Activated CD8-positive, alpha-beta T cell treated with anti-CD3 and anti-CD28 coated beads for 36 hours (primary cell): ENCODE measurements around the gene ACBD5. TPM values are rescaled to one million over a fixed set of nuclear protein-coding genes. Genes with fewer than 3 reads are reported as not detected.
"Not testable (repeated sequence)": the region's sequence is repeated elsewhere in the genome, so short reads cannot be mapped to it uniquely, and the experiment has no call there.

Experiments used
- ATAC-seq: fragments of 200-7000 bp; cut with Tn5 transposase; one replicate; pipeline ENCODE4 v1.10.0; 2021; ENCODE audit warnings: mild to moderate bottlenecking, moderate library complexity
- CTCF ChIA-PET: fragments of 350-600 bp; sonication (Branson Sonifier 250); formaldehyde crosslinking; loops from one replicate; lab custom pipeline; 2021; ENCODE audit warnings: antibody characterized with exemption; lab: Charles Lee
- POLR2A ChIA-PET: fragments of 350-600 bp; sonication (Branson Sonifier 250); formaldehyde crosslinking; loops from one replicate; lab custom pipeline; 2021; ENCODE audit warnings: antibody characterized with exemption; lab: Charles Lee
- DNase-seq: peaks from one replicate; pipeline ENCODE4 v3.0.0-alpha.2; 2020
- H3K27ac Mint-ChIP-seq: one replicate; pipeline ENCODE4 v1.8.0; 2021; ENCODE audit warnings: mild to moderate bottlenecking, mixed read lengths
- H3K27me3 Mint-ChIP-seq: one replicate; pipeline ENCODE4 v1.8.0; 2021; ENCODE audit warnings: mixed read lengths
- H3K36me3 Mint-ChIP-seq: one replicate; pipeline ENCODE4 v1.8.0; 2021; ENCODE audit warnings: low read depth, mixed read lengths
- H3K4me1 Mint-ChIP-seq: one replicate; pipeline ENCODE4 v1.8.0; 2021; ENCODE audit warnings: low read depth, mixed read lengths
- H3K4me3 Mint-ChIP-seq: one replicate; pipeline ENCODE4 v1.8.0; 2021; ENCODE audit warnings: mild to moderate bottlenecking, moderate library complexity, mixed read lengths
- H3K9me3 Mint-ChIP-seq: one replicate; pipeline ENCODE4 v1.8.0; 2021; ENCODE audit warnings: mixed read lengths
- intact Hi-C: fragments of 100-400 bp; cut with micrococcal nuclease; formaldehyde crosslinking; loops from one replicate; pipeline ENCODE4 v1.10.0; 2022
- total RNA-seq, 2 experiments: library from RNA; stranded (reverse); gene quantifications; one replicate each; pipeline ENCODE4 v1.2.3, GENCODE V29; 2021
- TF ChIP-seq, protein P1 (sequence below): fragments of 200-600 bp; IDR thresholded peaks from one replicate; pipeline ENCODE4 v1.8.0; 2022; ENCODE audit warnings: antibody characterized with exemption, mild to moderate bottlenecking

ACBD5 gene, protein sequence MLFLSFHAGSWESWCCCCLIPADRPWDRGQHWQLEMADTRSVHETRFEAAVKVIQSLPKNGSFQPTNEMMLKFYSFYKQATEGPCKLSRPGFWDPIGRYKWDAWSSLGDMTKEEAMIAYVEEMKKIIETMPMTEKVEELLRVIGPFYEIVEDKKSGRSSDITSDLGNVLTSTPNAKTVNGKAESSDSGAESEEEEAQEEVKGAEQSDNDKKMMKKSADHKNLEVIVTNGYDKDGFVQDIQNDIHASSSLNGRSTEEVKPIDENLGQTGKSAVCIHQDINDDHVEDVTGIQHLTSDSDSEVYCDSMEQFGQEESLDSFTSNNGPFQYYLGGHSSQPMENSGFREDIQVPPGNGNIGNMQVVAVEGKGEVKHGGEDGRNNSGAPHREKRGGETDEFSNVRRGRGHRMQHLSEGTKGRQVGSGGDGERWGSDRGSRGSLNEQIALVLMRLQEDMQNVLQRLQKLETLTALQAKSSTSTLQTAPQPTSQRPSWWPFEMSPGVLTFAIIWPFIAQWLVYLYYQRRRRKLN
- 10 to 100 TPM; 17.0 to 19.0 TPM for total RNA-seq

DNA sequence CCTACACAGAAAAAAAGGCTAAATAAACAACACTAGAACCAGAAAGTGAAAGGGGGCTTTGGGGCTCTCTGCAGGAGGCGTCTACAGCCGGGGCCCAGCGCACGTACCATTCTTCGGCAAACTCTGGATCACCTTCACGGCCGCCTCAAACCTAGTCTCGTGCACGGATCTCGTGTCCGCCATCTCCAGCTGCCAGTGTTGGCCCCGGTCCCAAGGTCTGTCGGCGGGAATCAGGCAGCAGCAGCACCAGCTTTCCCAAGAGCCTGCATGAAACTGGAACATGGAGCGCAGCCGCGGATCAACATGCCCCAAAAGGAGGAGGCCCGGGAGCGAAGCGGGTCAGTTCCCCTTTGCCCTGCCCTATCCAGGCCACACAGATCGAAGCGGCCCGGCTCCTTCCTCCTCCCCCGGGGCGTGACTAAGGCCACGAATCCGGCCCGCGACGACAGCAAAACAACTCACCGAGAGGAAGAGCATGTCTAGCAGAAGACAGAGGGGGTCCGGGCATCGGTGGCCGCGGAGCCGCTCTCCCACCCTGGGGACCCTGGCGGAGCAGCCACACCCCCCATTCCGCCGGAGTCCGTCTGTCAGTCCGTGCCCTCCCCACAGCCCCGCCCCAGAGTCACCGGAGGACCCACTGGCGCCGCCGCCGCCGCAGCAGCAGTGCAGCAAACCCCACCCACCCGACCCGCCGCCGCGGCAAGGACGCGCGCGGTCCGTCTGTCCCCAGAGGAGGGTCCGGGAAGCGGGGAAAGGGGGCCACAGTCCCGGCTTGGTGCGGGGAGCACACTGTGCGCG, at the start of gene ACBD5:
Gene ACBD5, minus strand, starts transcription at position 586 of the 798 bp plus-strand sequence. Its CDS starts 109 bp downstream, at position 477.
- H3K9me3 Mint-ChIP-seq = no peaks in the 10 kb centered on the region
- TF ChIP-seq, protein P1, sequence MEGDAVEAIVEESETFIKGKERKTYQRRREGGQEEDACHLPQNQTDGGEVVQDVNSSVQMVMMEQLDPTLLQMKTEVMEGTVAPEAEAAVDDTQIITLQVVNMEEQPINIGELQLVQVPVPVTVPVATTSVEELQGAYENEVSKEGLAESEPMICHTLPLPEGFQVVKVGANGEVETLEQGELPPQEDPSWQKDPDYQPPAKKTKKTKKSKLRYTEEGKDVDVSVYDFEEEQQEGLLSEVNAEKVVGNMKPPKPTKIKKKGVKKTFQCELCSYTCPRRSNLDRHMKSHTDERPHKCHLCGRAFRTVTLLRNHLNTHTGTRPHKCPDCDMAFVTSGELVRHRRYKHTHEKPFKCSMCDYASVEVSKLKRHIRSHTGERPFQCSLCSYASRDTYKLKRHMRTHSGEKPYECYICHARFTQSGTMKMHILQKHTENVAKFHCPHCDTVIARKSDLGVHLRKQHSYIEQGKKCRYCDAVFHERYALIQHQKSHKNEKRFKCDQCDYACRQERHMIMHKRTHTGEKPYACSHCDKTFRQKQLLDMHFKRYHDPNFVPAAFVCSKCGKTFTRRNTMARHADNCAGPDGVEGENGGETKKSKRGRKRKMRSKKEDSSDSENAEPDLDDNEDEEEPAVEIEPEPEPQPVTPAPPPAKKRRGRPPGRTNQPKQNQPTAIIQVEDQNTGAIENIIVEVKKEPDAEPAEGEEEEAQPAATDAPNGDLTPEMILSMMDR = no peak
- H3K4me3 Mint-ChIP-seq = peak within 1 kb of the TSS; percentile 94

GRCh38 chr10:27285093-27285492, 44.5 kb upstream of the ACBD5 start:
- ChIA-PET POLR2A (interaction anchor here (0.7 to 1.0 kb wide), 2 partner anchors 9 to 43 kb away, joined by 3 read pairs; no protein-coding TSS in a partner anchor), CTCF (interaction anchor here (0.8 to 1.3 kb wide), 8 partner anchors 27 to 76 kb away, joined by 3 to 9 read pairs (median 3); no protein-coding TSS in a partner anchor)
- TF ChIP-seq, protein P1 = no peak
- H3K27me3 Mint-ChIP-seq = no peaks in the 10 kb centered on the region
- no peaks in the 10 kb centered on the region for H3K9me3 Mint-ChIP-seq
- ATAC-seq (peak; percentile 87), DNase-seq (peak; percentile 59)
- intact Hi-C loops = no loop called here
- peaks cover 5% of the 10 kb centered on the region for H3K4me1 Mint-ChIP-seq
- H3K4me3 Mint-ChIP-seq = no peak overlapping the region
- no peak overlapping the region for H3K27ac Mint-ChIP-seq
- H3K36me3 Mint-ChIP-seq = no peaks in the 10 kb centered on the region

More for the DNA sequence above, at the start of gene ACBD5:
- Mint-ChIP-seq H3K27ac (peak within 1 kb of the TSS; percentile 99), H3K36me3 (peaks cover 28% of the 10 kb centered on the region), H3K4me1 (peaks cover 16% of the 10 kb centered on the region), H3K27me3 (no peaks in the 10 kb centered on the region)
- intact Hi-C loops = loop anchor here (5.0 kb wide), 1 partner anchor 138 kb away; the partner anchor contains the start of gene ANKRD26
- CTCF ChIA-PET = interaction anchor here (1.3 to 2.8 kb wide), 3 partner anchors 11 to 17 kb away, joined by 3 to 13 read pairs (median 12); no protein-coding TSS in a partner anchor
- POLR2A ChIA-PET = interaction anchor here (0.9 to 2.5 kb wide), 6 partner anchors 10 to 90 kb away, joined by 3 to 13 read pairs (median 3); partner anchors contain the start of genes MASTL and YME1L1
- ATAC-seq (peak; percentile 38), DNase-seq (peak; percentile 81)

DNA sequence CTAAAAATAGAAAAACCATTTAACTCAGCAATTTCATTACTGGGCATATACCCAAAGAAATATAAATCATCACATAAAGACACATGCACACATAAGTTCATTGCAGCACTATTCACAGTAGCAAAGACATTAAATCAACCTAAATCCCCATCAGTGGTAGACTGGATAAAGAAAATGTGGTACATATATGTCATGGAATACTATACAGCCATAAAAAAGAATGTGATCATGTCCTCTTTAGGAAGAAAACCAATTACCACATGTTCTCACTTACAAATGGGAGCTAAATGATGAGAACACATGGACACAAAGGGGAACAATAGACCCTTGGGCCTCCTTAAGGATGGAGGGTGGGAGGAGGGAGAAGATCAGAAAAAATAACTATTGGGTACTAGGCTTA, 36.0 kb upstream of the ACBD5 start:
- Mint-ChIP-seq H3K36me3 (no peaks in the 10 kb centered on the region), H3K27me3 (peaks cover 17% of the 10 kb centered on the region), H3K27ac (no peak overlapping the region), H3K4me3 (no peak overlapping the region), H3K4me1 (no peaks in the 10 kb centered on the region), H3K9me3 (peaks cover 2% of the 10 kb centered on the region)
- ChIA-PET CTCF (no interaction called here), POLR2A (interaction anchor here (0.6 kb wide), 1 partner anchor 9 kb away, joined by 3 read pairs; no protein-coding TSS in a partner anchor)
- ATAC-seq (no peak), DNase-seq (no peak)
- intact Hi-C loops = no loop called here
- TF ChIP-seq, protein P1 = no peak

- H3K27me3 Mint-ChIP-seq, H3K4me3 Mint-ChIP-seq, ATAC-seq, H3K9me3 Mint-ChIP-seq, H3K36me3 Mint-ChIP-seq, intact Hi-C loops, H3K4me1 Mint-ChIP-seq, H3K27ac Mint-ChIP-seq, POLR2A ChIA-PET, DNase-seq: not testable (repeated sequence)
- CTCF ChIA-PET = interaction anchor here (0.8 kb wide), 1 partner anchor 10 kb away, joined by 3 read pairs; no protein-coding TSS in a partner anchor
These were observed 25.4 kb upstream of the ACBD5 start for GRCh38 chr10:27266025-27266424.

DNA sequence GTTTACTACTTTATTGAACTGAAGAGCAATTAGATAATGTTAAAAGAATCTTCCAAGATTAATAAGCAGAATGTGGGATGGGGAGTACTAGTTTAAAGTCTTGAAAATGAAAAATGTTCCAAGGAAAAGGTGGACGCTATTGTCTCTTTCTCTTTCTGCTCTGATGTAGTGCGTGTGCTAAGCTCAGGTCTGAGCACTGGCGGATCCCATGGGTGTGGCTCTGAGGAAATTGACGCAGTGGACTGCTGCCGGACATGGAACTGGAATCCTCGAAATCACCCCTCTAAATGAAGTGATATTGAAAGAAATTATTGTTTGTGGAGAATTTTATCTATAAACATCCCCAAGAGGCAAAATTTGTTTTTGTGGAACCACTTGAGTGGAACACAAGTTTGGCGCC, 22.2 kb upstream of the ACBD5 start:
- POLR2A ChIA-PET, ATAC-seq: not testable (repeated sequence)

More for the DNA sequence above, 22.2 kb upstream of the ACBD5 start:
- H3K27ac Mint-ChIP-seq, H3K36me3 Mint-ChIP-seq, H3K9me3 Mint-ChIP-seq, H3K4me3 Mint-ChIP-seq, intact Hi-C loops, DNase-seq: not testable (repeated sequence)
- CTCF ChIA-PET = interaction anchor here (2.8 kb wide), 1 partner anchor 11 kb away, joined by 9 read pairs; no protein-coding TSS in a partner anchor
- Mint-ChIP-seq H3K4me1 (peaks cover 14% of the 10 kb centered on the region), H3K27me3 (peaks cover 26% of the 10 kb centered on the region)
